GM12875 (cell line): Measurements from ENCODE around the gene TNS1.

Experiments used
- H3K4me3 ChIP-seq: one replicate; pipeline ENCODE4 v1.5.1; 2011; ENCODE audit warnings: low read depth, low read length, control low read depth
- CTCF ChIP-seq: IDR thresholded peaks from 2 replicates; pipeline ENCODE4 v1.5.1; 2011; ENCODE audit warnings: low read depth, mild to moderate bottlenecking, control low read depth, inconsistent platforms, low read length, moderate library complexity, borderline replicate concordance; ENCODE audit not compliant: insufficient read depth

The TNS1 gene

GRCh38 chr2:217798743-217799562, 203.8 kb downstream of the TNS1 start:
- TF ChIP-seq CTCF = no peak
- no peak overlapping the region for H3K4me3 ChIP-seq

GRCh38 chr2:217798191-217798590, 204.6 kb downstream of the TNS1 start:
- no peak overlapping the region for H3K4me3 ChIP-seq
- TF ChIP-seq CTCF = no peak

GRCh38 chr2:217797661-217798069, 205.1 kb downstream of the TNS1 start:
- no peak overlapping the region for H3K4me3 ChIP-seq
- no peak for TF ChIP-seq CTCF

- H3K4me3 ChIP-seq = no peak overlapping the region
- no peak for TF ChIP-seq CTCF
These were observed 205.6 kb downstream of the TNS1 start for GRCh38 chr2:217797165-217797564.

GRCh38 chr2:217795706-217796465, 206.9 kb downstream of the TNS1 start:
- no peak overlapping the region for H3K4me3 ChIP-seq
- TF ChIP-seq CTCF = no peak

- H3K4me3 ChIP-seq = no peak overlapping the region
- no peak for TF ChIP-seq CTCF
These were observed 207.7 kb downstream of the TNS1 start for GRCh38 chr2:217795067-217795466.
